Activated effector memory CD4-positive, alpha-beta T cell treated with Interleukin-2 at 50 U/mL for 16 hours (primary cell): ENCODE results near the gene CTRB1.

Source experiments
- DNase-seq: peaks from one replicate; pipeline ENCODE4 v3.0.0-alpha.2; 2020

The CTRB1 gene

GRCh38 chr16:75273054-75273925 is 54.5 kb downstream of the CTRB1 start:
- DNase-seq, result no peak
